Subcutaneous adipose tissue (tissue), 4 donors: ENCODE data around the gene PCSK9. TPM values are rescaled to one million over a fixed set of nuclear protein-coding genes. Genes with fewer than 3 reads are reported as not detected.

ENCODE experiments used
- CTCF ChIP-seq: fragments of 450-650 bp; IDR thresholded peaks from one replicate; pipeline ENCODE4 v1.5.1; 2016; ENCODE audit warnings: low read depth, mild to moderate bottlenecking, control low read depth, antibody characterized with exemption, moderate library complexity
- total RNA-seq, 4 donors: library from RNA; depleted of rRNA; stranded (reverse); fragments of >200 nt; gene quantifications; one replicate each; pipeline ENCODE4 v1.1.0, GENCODE V29; 2016

The PCSK9 gene
- total RNA-seq, 4 donors from 2014 or later: not detected

- no peak for TF ChIP-seq CTCF
Observed at GRCh38 chr1:55000110-55001085, 39.0 kb upstream of the PCSK9 start.

GRCh38 chr1:55001311-55001710 lies 38.0 kb upstream of the PCSK9 start:
- no peak for TF ChIP-seq CTCF

- no peak for TF ChIP-seq CTCF
Observed at GRCh38 chr1:55002686-55003085, 36.7 kb upstream of the PCSK9 start.

- TF ChIP-seq CTCF: no peak
Observed at GRCh38 chr1:55005351-55006140, 33.8 kb upstream of the PCSK9 start.

- no peak for TF ChIP-seq CTCF
Observed at GRCh38 chr1:55006931-55007330, 32.4 kb upstream of the PCSK9 start.

- TF ChIP-seq CTCF: no peak
Observed at GRCh38 chr1:55007625-55008024, 31.7 kb upstream of the PCSK9 start.
